ENCODE measurements around the gene DAPK3.

The DAPK3 gene

DNA sequence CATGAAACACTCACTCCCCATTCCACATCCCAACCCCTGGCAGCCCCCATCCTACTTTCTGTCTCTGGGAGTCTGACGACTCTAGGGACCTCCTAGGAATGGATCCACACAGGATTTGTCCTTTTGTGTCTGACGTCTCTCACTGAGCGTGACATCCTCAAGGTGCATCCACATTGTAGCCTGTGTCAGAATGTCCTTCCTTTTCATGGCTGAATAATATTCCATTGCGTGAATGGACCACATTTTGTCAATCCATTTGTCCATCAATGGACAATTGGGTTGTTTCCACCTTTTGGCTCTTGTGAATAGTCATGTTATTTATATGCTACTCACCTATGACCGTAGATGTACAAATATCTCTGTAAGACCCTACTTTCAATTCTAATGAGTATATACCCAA, 54.9 kb downstream of the DAPK3 start:
- DNase-seq (ENCODE audit: low read depth in 2 of 2): no peak

GRCh38 chr19:3914199-3914598, 56.7 kb downstream of the DAPK3 start:
- no peak for DNase-seq (ENCODE audit: low read depth in 2 of 2)

- DNase-seq (ENCODE audit: low read depth in 2 of 2): no peak
Measured at GRCh38 chr19:3910105-3910504, 60.8 kb downstream of the DAPK3 start.
